ENCODE data around the gene OPCML.

- TF ChIP-seq CTCF (IDR thresholded peaks at IDR 0.05; ENCODE audit: insufficient read depth, low read length) = no peak
- TF ChIP-seq REST (IDR thresholded peaks at IDR 0.05; ENCODE audit: insufficient replicate concordance, low read depth) = no peak
- no peak for TF ChIP-seq GABPA (IDR thresholded peaks at IDR 0.05; ENCODE audit: low read depth)
- TF ChIP-seq POLR2AphosphoS5 (IDR thresholded peaks at IDR 0.05; ENCODE audit: low read depth) = no peak
- TF ChIP-seq SPI1 (IDR thresholded peaks at IDR 0.05; ENCODE audit: borderline replicate concordance, low read depth) = no peak
Measured at GRCh38 chr11:132973686-132974085, 558.6 kb downstream of the OPCML start.

Measured in HL-60 (cell line).